K562 (cell line): ENCODE results near the gene ATXN3L. TPM values are rescaled to one million over a fixed set of nuclear protein-coding genes. Genes with fewer than 3 reads are reported as not detected.

Experiments used
- ATAC-seq: fragments of 200-7000 bp; cut with Tn5 transposase; 3 replicates; pipeline ENCODE4 v1.9.1; 2020; ENCODE audit warnings: moderate library complexity
- BruUV-seq: library from RNA; stranded (reverse); fragments of 400-500 nt; replicated peaks from 2 replicates; lab custom pipeline; 2021; lab: Mats Ljungman, UMichigan
- CTCF ChIA-PET: fragments of 300-600 bp; formaldehyde crosslinking; extraction: SDS; loops from one replicate; lab custom pipeline; 2021; ENCODE audit warnings: low intra/inter-chr PET ratio; lab: Yijun Ruan, JAX
- POLR2A ChIA-PET: fragments of 300-600, 350-650 bp; sonication (Branson Sonifier 250); formaldehyde crosslinking; extraction: SDS; loops from one replicate; lab custom pipeline; 2021; ENCODE audit warnings: antibody characterized with exemption, inconsistent platforms; lab: Yijun Ruan, JAX
- DNase-seq, 4 experiments: peaks; one replicate each; pipeline versions ENCODE4 v3.0.0 to v3.0.0-alpha.2; 2011 to 2018; ENCODE audit warnings: low spot score in 3 of 4, mixed read lengths in 3 of 4; ENCODE audit errors: extremely low read depth in 1 of 4
- FAIRE-seq: peaks from 2 replicates; lab custom pipeline; 2011; peaks lifted over from hg19 to GRCh38; lab: Jason Lieb, UNC
- H2AFZ ChIP-seq: 2 replicates; pipeline ENCODE4 v1.6.0; 2011; ENCODE audit warnings: low read depth, low read length, control low read depth, inconsistent platforms
- H3K27ac ChIP-seq: fragments of 200-600 bp; 3 replicates; pipeline ENCODE4 v1.8.0; 2011; ENCODE audit warnings: low read depth, mild to moderate bottlenecking, control low read depth, inconsistent platforms, low read length, moderate library complexity, mixed read lengths; ENCODE audit errors: extremely low read depth
- H3K27me3 ChIP-seq, 2 experiments: fragments of 300-600 bp in 1 of 2; 2 replicates in 1 of 2; 3 replicates in 1 of 2; pipeline versions ENCODE4 v1.6.0 to v1.8.0; 2011; ENCODE audit warnings: inconsistent platforms in 2 of 2, low read length in 2 of 2, mild to moderate bottlenecking in 1 of 2, mixed read lengths in 1 of 2, moderate library complexity in 1 of 2; ENCODE audit not compliant: control insufficient read depth in 2 of 2, insufficient read depth in 2 of 2
- H3K36me3 ChIP-seq: fragments of 300-600 bp; 3 replicates; pipeline ENCODE4 v1.8.0; 2011; ENCODE audit warnings: mild to moderate bottlenecking, low read length, inconsistent platforms; ENCODE audit not compliant: control insufficient read depth, insufficient read depth
- H3K4me1 ChIP-seq, 2 experiments: fragments of 200-600 bp in 1 of 2; replicated peaks in 1 of 2; 2 replicates in 1 of 2; 3 replicates in 1 of 2; pipeline versions ENCODE4 v1.5.1 to v1.8.0; 2011; ENCODE audit warnings: inconsistent platforms in 2 of 2, low read length in 2 of 2, mild to moderate bottlenecking in 1 of 2, mixed read lengths in 1 of 2, moderate library complexity in 1 of 2; ENCODE audit not compliant: control insufficient read depth in 2 of 2, insufficient read depth in 2 of 2
- H3K4me2 ChIP-seq: 2 replicates; pipeline ENCODE4 v1.6.1; 2011; ENCODE audit warnings: low read length, control low read depth, inconsistent platforms, mixed read lengths; ENCODE audit not compliant: insufficient read depth
- H3K4me3 ChIP-seq: fragments of 200-600 bp; sonication (generic), shearing (Covaris generic); 2 replicates; pipeline ENCODE4 v1.5.1; 2016; ENCODE audit warnings: control low read depth, inconsistent platforms
- H3K79me2 ChIP-seq: fragments of 200-600 bp; 3 replicates; pipeline ENCODE4 v1.8.0; 2011; ENCODE audit warnings: low read length, inconsistent platforms; ENCODE audit not compliant: control insufficient read depth, insufficient read depth
- H3K9ac ChIP-seq, 2 experiments: 2 replicates each; pipeline versions ENCODE4 v1.6.0 to v1.6.1; 2011; ENCODE audit warnings: low read depth in 2 of 2, low read length in 2 of 2, control low read depth in 1 of 2, inconsistent platforms in 1 of 2, mild to moderate bottlenecking in 1 of 2, mixed read lengths in 1 of 2; ENCODE audit not compliant: insufficient read depth in 1 of 2
- H3K9me1 ChIP-seq: one replicate; pipeline ENCODE4 v1.6.0; 2011; ENCODE audit warnings: inconsistent platforms, mild to moderate bottlenecking, low read length, moderate library complexity; ENCODE audit not compliant: control insufficient read depth, insufficient read depth
- H3K9me3 ChIP-seq: replicated peaks from 2 replicates; pipeline ENCODE4 v1.5.1; 2011; ENCODE audit warnings: low read depth, low read length, inconsistent platforms; ENCODE audit not compliant: control insufficient read depth, insufficient read depth
- H4K20me1 ChIP-seq: replicated peaks from 2 replicates; pipeline ENCODE4 v1.6.1; 2011; ENCODE audit warnings: low read length, inconsistent platforms, mixed read lengths; ENCODE audit not compliant: control insufficient read depth, insufficient read depth
- CSDE1 ChIP-seq, 2 experiments: fragments of 450-650 bp; IDR thresholded peaks; 2 replicates each; pipeline ENCODE4 v1.6.1; 2016; ENCODE audit warnings: mild to moderate bottlenecking in 1 of 2
- FIP1L1 ChIP-seq: fragments of 200-400 bp; formaldehyde crosslinking; IDR thresholded peaks from 2 replicates; pipeline ENCODE4 v1.6.1; 2018; ENCODE audit warnings: mild to moderate bottlenecking, low read depth, low read length; ENCODE audit not compliant: poor library complexity, severe bottlenecking
- GATAD2B ChIP-seq: fragments of 450-650 bp; IDR thresholded peaks from 2 replicates; pipeline ENCODE4 v1.6.1; 2017; ENCODE audit warnings: mild to moderate bottlenecking, borderline replicate concordance
- NCOA6 ChIP-seq: fragments of 450-650 bp; IDR thresholded peaks from 2 replicates; pipeline ENCODE4 v1.6.1; 2017; ENCODE audit warnings: mild to moderate bottlenecking
- NONO ChIP-seq, 2 experiments: fragments of 200-400 bp in 1 of 2; fragments of 450-650 bp in 1 of 2; formaldehyde crosslinking in 1 of 2; IDR thresholded peaks; 2 replicates each; pipeline ENCODE4 v1.6.1; 2017; ENCODE audit warnings: low read depth in 2 of 2, mild to moderate bottlenecking in 2 of 2, moderate library complexity in 2 of 2, low read length in 1 of 2
- RUNX1 ChIP-seq: sonication (generic); IDR thresholded peaks from 2 replicates; pipeline ENCODE4 v1.6.1; 2016; ENCODE audit warnings: antibody characterized with exemption, low read depth
- TFAM ChIP-seq: fragments of 250-450 bp; sonication (Bioruptor Pico); conservative IDR thresholded peaks from 2 replicates; pipeline ENCODE4 v1.5.0; 2021; ENCODE audit warnings: mild to moderate bottlenecking, moderate library complexity
- ZNF436 ChIP-seq: fragments of 250-450, 450-650 bp; sonication (Bioruptor Pico); formaldehyde crosslinking; IDR thresholded peaks from 2 replicates; pipeline ENCODE4 v1.7.0; 2020; ENCODE audit warnings: mild to moderate bottlenecking
- ZNF717 ChIP-seq: fragments of 250-450 bp; sonication (Bioruptor Pico); IDR thresholded peaks from 2 replicates; pipeline ENCODE4 v1.5.0; 2021
- whole genome bisulfite sequencing: fragments of 100-300 bp; shearing (Covaris generic); methylation state at CpG from one replicate; pipeline ENCODE4 v1.1.6; 2016; ENCODE audit warnings: low coverage, mixed read lengths; ENCODE audit not compliant: insufficient coverage; ENCODE audit errors: missing lambda C conversion rate; 5-methylcytosine and 5-hydroxymethylcytosine counted together
- in situ Hi-C: fragments of 300-500 bp; cut with MboI; formaldehyde crosslinking; loops from 4 replicates; pipeline ENCODE4 v1.15.0; 2018; ENCODE audit warnings: inconsistent platforms, mixed read lengths
- intact Hi-C: fragments of 100-400 bp; cut with micrococcal nuclease; formaldehyde crosslinking; loops from 2 replicates; pipeline ENCODE4 v1.14.2; 2022
- polyA plus RNA-seq, 8 experiments: library from polyadenylated mRNA; depleted of rRNA in 4 of 8; stranded (reverse) in 5 of 8; unstranded in 3 of 8; fragments of >200 nt; fragmentation: Nextera tagmentation in 2 of 8; fragmentation: Illumina TruSeq in 1 of 8; extraction: Ambion mirVana in 2 of 8; extraction: Trizol in 1 of 8; gene quantifications; 2 replicates each; pipeline versions ENCODE4 v1.2.1 to v1.2.3, GENCODE V29; 2011 to 2014; ENCODE audit warnings: inconsistent platforms in 1 of 8, missing spikeins in 1 of 8
- total RNA-seq, 7 experiments: library from RNA; depleted of rRNA in 6 of 7; stranded (reverse); fragments of >200 nt in 6 of 7; fragmentation: Illumina TruSeq in 2 of 7; extraction: Trizol in 2 of 7; gene quantifications; 2 replicates each; pipeline versions ENCODE4 v1.2.1 to v1.2.3, GENCODE V29; 2011 to 2021; ENCODE audit warnings: low replicate concordance in 1 of 7
- TF ChIP-seq, protein P1 (sequence below), 3 experiments: fragments of 200-800 bp in 1 of 3; fragments of 250-450 bp in 1 of 3; fragments of 450-650 bp in 1 of 3; sonication (Bioruptor Pico) in 1 of 3; sonication (Bioruptor generic) in 1 of 3; formaldehyde crosslinking in 1 of 3; IDR thresholded peaks; 2 replicates each; pipeline versions ENCODE4 v1.6.1 to v1.8.0; 2016 to 2022; ENCODE audit warnings: mild to moderate bottlenecking in 2 of 3, missing genetic modification characterization in 2 of 3, missing compliant biosample characterization in 1 of 3, moderate library complexity in 1 of 3
- TF ChIP-seq, protein P2 (sequence below): fragments of 450-650 bp; conservative IDR thresholded peaks from 2 replicates; pipeline ENCODE4 v1.6.1; 2016; ENCODE audit warnings: missing genetic modification characterization, low read depth, mild to moderate bottlenecking, missing compliant biosample characterization, moderate library complexity

The ATXN3L gene
- total and polyA plus RNA-seq, 9 of the 15 experiments (the other 6 are each of a cell fraction or from before 2014, with no cell fraction given): 0.04 to 0.31 TPM; not detected in 7

DNA sequence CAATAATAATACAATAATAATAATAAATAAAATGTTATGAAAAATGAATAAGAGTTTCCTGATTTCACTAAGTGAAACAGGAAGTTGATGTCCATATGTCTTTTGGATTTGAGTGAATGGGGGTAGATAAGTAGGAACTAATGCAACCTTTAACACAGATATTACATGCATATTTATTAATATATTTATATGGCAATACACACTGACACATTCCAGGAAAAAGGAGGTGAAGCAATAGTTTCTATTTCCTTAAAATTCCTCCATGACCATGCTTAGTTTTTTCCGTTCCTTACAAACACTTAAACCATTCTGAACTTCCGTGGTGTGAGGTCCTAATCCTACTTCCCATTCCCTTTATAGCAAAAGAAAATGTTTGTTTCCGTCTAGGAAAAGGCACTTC is 48.3 kb downstream of the ATXN3L start:
- Histone ChIP-seq H3K27me3 (no peaks in the 10 kb centered on the region), H2AFZ (no peak overlapping the region), H3K79me2 (no peaks in the 10 kb centered on the region), H4K20me1 (no peaks in the 10 kb centered on the region), H3K4me1 (peaks cover 0 to 4% of the 10 kb centered on the region in 2 experiments; a peak in 3 of 5 replicates), H3K9me1 (no peaks in the 10 kb centered on the region), H3K9me3 (no peaks in the 10 kb centered on the region), H3K4me3 (no peak overlapping the region), H3K4me2 (no peak overlapping the region), H3K9ac (no peak overlapping the region), H3K27ac (no peak overlapping the region), H3K36me3 (no peaks in the 10 kb centered on the region)
- intact Hi-C loops: no loop called here
- 74% methylated on average over 3 of the region's 3 CpGs for WGBS
- ChIA-PET CTCF (no interaction called here), POLR2A (interaction anchor here (1.7 kb wide), 1 partner anchor 16 kb away, joined by 3 read pairs; no protein-coding TSS in a partner anchor)
- FAIRE-seq (no peak), ATAC-seq (no peak), DNase-seq (no peak)
- no TSS peak for BruUV-seq
- in situ Hi-C loops: no loop called here
- TF ChIP-seq FIP1L1 (no peak), ZNF717 (CRISPR knock-in tag) (no peak)

DNA sequence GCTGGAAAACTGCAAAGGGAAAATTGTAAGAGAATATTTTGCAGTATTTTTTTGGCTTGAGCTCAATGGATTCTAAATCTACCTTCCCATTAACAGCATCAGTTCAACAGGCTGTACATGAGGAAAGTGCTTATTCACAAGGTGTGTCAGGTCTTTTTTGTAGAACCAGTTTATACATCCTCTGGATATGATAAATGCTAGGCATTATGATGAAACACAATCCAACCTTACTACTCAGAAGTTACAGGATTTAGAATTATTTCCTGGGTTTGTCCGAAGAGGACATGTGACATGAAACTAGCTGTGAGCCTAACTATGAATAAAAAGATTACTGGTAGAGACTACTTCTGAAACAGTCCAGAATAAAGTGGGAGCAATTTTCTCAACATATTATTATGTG is 49.5 kb downstream of the ATXN3L start:
- no peaks in the 10 kb centered on the region for H3K9me3 ChIP-seq
- H4K20me1 ChIP-seq: no peaks in the 10 kb centered on the region
- WGBS: 90% methylated on average over 1 of the region's 1 CpG
- intact Hi-C loops: no loop called here
- BruUV-seq: no TSS peak
- no peak overlapping the region for H3K9ac ChIP-seq
- ATAC-seq: no peak
- no peak overlapping the region for H2AFZ ChIP-seq
- in situ Hi-C loops: no loop called here
- no peak overlapping the region for H3K27ac ChIP-seq
- H3K4me3 ChIP-seq: no peak overlapping the region
- H3K36me3 ChIP-seq: no peaks in the 10 kb centered on the region
- H3K4me1 ChIP-seq: peaks cover 0 to 4% of the 10 kb centered on the region in 2 experiments; a peak in 3 of 5 replicates
- no peaks in the 10 kb centered on the region for H3K9me1 ChIP-seq
- TF ChIP-seq ZNF436: no peak
- no peak for TF ChIP-seq RUNX1
- TF ChIP-seq NONO (IDR thresholded peaks at IDR 0.05; ENCODE audit: low read depth in 2 of 2, low read length in 1 of 2): no peak
- no peak for TF ChIP-seq NCOA6
- no peak for TF ChIP-seq CSDE1 (IDR thresholded peaks at IDR 0.05)
- TF ChIP-seq GATAD2B: no peak
- TF ChIP-seq, protein P1, sequence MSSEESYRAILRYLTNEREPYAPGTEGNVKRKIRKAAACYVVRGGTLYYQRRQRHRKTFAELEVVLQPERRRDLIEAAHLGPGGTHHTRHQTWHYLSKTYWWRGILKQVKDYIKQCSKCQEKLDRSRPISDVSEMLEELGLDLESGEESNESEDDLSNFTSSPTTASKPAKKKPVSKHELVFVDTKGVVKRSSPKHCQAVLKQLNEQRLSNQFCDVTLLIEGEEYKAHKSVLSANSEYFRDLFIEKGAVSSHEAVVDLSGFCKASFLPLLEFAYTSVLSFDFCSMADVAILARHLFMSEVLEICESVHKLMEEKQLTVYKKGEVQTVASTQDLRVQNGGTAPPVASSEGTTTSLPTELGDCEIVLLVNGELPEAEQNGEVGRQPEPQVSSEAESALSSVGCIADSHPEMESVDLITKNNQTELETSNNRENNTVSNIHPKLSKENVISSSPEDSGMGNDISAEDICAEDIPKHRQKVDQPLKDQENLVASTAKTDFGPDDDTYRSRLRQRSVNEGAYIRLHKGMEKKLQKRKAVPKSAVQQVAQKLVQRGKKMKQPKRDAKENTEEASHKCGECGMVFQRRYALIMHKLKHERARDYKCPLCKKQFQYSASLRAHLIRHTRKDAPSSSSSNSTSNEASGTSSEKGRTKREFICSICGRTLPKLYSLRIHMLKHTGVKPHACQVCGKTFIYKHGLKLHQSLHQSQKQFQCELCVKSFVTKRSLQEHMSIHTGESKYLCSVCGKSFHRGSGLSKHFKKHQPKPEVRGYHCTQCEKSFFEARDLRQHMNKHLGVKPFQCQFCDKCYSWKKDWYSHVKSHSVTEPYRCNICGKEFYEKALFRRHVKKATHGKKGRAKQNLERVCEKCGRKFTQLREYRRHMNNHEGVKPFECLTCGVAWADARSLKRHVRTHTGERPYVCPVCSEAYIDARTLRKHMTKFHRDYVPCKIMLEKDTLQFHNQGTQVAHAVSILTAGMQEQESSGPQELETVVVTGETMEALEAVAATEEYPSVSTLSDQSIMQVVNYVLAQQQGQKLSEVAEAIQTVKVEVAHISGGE (CRISPR knock-in tag; IDR thresholded peaks at IDR 0.05): no peak
- no peak for TF ChIP-seq TFAM (CRISPR knock-in tag)
- TF ChIP-seq, protein P2, sequence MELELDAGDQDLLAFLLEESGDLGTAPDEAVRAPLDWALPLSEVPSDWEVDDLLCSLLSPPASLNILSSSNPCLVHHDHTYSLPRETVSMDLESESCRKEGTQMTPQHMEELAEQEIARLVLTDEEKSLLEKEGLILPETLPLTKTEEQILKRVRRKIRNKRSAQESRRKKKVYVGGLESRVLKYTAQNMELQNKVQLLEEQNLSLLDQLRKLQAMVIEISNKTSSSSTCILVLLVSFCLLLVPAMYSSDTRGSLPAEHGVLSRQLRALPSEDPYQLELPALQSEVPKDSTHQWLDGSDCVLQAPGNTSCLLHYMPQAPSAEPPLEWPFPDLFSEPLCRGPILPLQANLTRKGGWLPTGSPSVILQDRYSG (tag): no peak
- no peak for DNase-seq
- no peaks in the 10 kb centered on the region for H3K79me2 ChIP-seq
- CTCF ChIA-PET: no interaction called here
- FAIRE-seq: no peak
- no peak overlapping the region for H3K4me2 ChIP-seq
- no peaks in the 10 kb centered on the region for H3K27me3 ChIP-seq
- POLR2A ChIA-PET: interaction anchor here (1.7 kb wide), 1 partner anchor 15 kb away, joined by 3 read pairs; no protein-coding TSS in a partner anchor
